Caco-2 (cell line): ENCODE data around the gene PCDH15. TPM values are rescaled to one million over a fixed set of nuclear protein-coding genes. Genes with fewer than 3 reads are reported as not detected.

ENCODE experiments used
- BruUV-seq: library from RNA; stranded (reverse); fragments of 400-500 nt; replicated peaks from 2 replicates; lab custom pipeline; 2021; lab: Mats Ljungman, UMichigan
- CTCF ChIA-PET: fragments of 300-600 bp; sonication (Branson Sonifier 250); formaldehyde crosslinking; loops from one replicate; lab custom pipeline; 2022; ENCODE audit warnings: antibody characterized with exemption; lab: Charles Lee
- POLR2A ChIA-PET: fragments of 300-600 bp; sonication (Branson Sonifier 250); formaldehyde crosslinking; loops from one replicate; lab custom pipeline; 2022; ENCODE audit warnings: antibody characterized with exemption; lab: Charles Lee
- DNase-seq, 2 experiments: peaks; one replicate each; pipeline versions ENCODE4 v3.0.0 to v3.0.0-alpha.2; 2020 to 2022
- H3K27me3 ChIP-seq: replicated peaks from 2 replicates; pipeline ENCODE4 v1.6.0; 2011; ENCODE audit warnings: low read length; ENCODE audit not compliant: control insufficient read depth, insufficient read depth
- H3K36me3 ChIP-seq: 2 replicates; pipeline ENCODE4 v1.5.1; 2011; ENCODE audit warnings: low read length; ENCODE audit not compliant: control insufficient read depth, insufficient read depth
- H3K4me1 ChIP-seq: fragments of 250-450 bp; sonication (Bioruptor Pico); 2 replicates; pipeline ENCODE4 v1.5.1; 2020; ENCODE audit warnings: mild to moderate bottlenecking
- H3K4me3 ChIP-seq: 2 replicates; pipeline ENCODE4 v1.5.1; 2011; ENCODE audit warnings: low read depth, mild to moderate bottlenecking, control low read depth, low read length
- H3K9me3 ChIP-seq: fragments of 250-450 bp; sonication (Bioruptor Pico); 2 replicates; pipeline ENCODE4 v1.5.1; 2020; ENCODE audit warnings: mild to moderate bottlenecking, moderate library complexity
- H3K27ac Mint-ChIP-seq: one replicate; pipeline ENCODE4 v1.8.0; 2022; ENCODE audit warnings: mixed read lengths; ENCODE audit not compliant: unreplicated experiment
- H3K27me3 Mint-ChIP-seq: one replicate; pipeline ENCODE4 v1.8.0; 2022; ENCODE audit warnings: mixed read lengths; ENCODE audit not compliant: insufficient read depth, unreplicated experiment
- H3K36me3 Mint-ChIP-seq: one replicate; pipeline ENCODE4 v1.8.0; 2022; ENCODE audit warnings: mild to moderate bottlenecking, mixed read lengths; ENCODE audit not compliant: insufficient read depth, unreplicated experiment
- H3K4me1 Mint-ChIP-seq: one replicate; pipeline ENCODE4 v1.8.0; 2022; ENCODE audit warnings: low read depth, mixed read lengths; ENCODE audit not compliant: unreplicated experiment
- H3K4me3 Mint-ChIP-seq: one replicate; pipeline ENCODE4 v1.8.0; 2022; ENCODE audit warnings: mild to moderate bottlenecking, moderate library complexity, mixed read lengths; ENCODE audit not compliant: unreplicated experiment
- H3K9me3 Mint-ChIP-seq: one replicate; pipeline ENCODE4 v1.8.0; 2022; ENCODE audit warnings: mixed read lengths; ENCODE audit not compliant: unreplicated experiment
- CTCF ChIP-seq, 2 experiments: fragments of 200-600 bp in 1 of 2; IDR thresholded peaks; 1 replicate in 1 of 2; 2 replicates in 1 of 2; pipeline versions ENCODE4 v1.5.1 to v1.8.0; 2011 to 2022; ENCODE audit warnings: antibody characterized with exemption in 1 of 2, control low read depth in 1 of 2, inconsistent platforms in 1 of 2, low read depth in 1 of 2, low read length in 1 of 2, mild to moderate bottlenecking in 1 of 2, moderate library complexity in 1 of 2; ENCODE audit not compliant: insufficient read depth in 1 of 2, severe bottlenecking in 1 of 2, unreplicated experiment in 1 of 2
- intact Hi-C: fragments of 100-400 bp; cut with micrococcal nuclease; formaldehyde crosslinking; loops from one replicate; pipeline ENCODE4 v1.10.0; 2022; ENCODE audit not compliant: unreplicated experiment
- total RNA-seq: library from RNA; stranded (reverse); gene quantifications from 2 replicates; pipeline ENCODE4 v1.2.3, GENCODE V29; 2022

The PCDH15 gene
- total RNA-seq, 1 experiment from 2014 or later, result 0.02 TPM

GRCh38 chr10:54797636-54798321, 3.3 kb downstream of the PCDH15 start:
- no peaks in the 10 kb centered on the region for H3K4me1 ChIP-seq

GRCh38 chr10:54796881-54797280, 4.2 kb downstream of the PCDH15 start:
- BruUV-seq, result no TSS peak
- POLR2A ChIA-PET, result no interaction called here
- Mint-ChIP-seq H3K27ac (no peak overlapping the region), H3K9me3 (no peaks in the 10 kb centered on the region), H3K4me1 (no peaks in the 10 kb centered on the region), H3K27me3 (peaks cover 5% of the 10 kb centered on the region), H3K4me3 (no peak overlapping the region), H3K36me3 (no peaks in the 10 kb centered on the region)
- intact Hi-C loops, result no loop called here
- CTCF ChIA-PET, result no interaction called here
- Histone ChIP-seq H3K4me3 (no peak overlapping the region), H3K9me3 (no peaks in the 10 kb centered on the region), H3K4me1 (no peaks in the 10 kb centered on the region), H3K27me3 (no peaks in the 10 kb centered on the region), H3K36me3 (no peaks in the 10 kb centered on the region)
- DNase-seq, result no peak
- no peak for TF ChIP-seq CTCF (IDR thresholded peaks at IDR 0.05; ENCODE audit: insufficient read depth in 1 of 2, low read depth in 1 of 2, low read length in 1 of 2, severe bottlenecking in 1 of 2, unreplicated experiment in 1 of 2)

More at GRCh38 chr10:54797636-54798321, 3.3 kb downstream of the PCDH15 start:
- H3K4me3 ChIP-seq, result no peak overlapping the region
- intact Hi-C loops, result no loop called here
- Mint-ChIP-seq H3K4me1 (no peaks in the 10 kb centered on the region), H3K36me3 (no peaks in the 10 kb centered on the region), H3K4me3 (no peak overlapping the region), H3K9me3 (no peaks in the 10 kb centered on the region), H3K27ac (no peak overlapping the region), H3K27me3 (peaks cover 5% of the 10 kb centered on the region)
- no peak for TF ChIP-seq CTCF (IDR thresholded peaks at IDR 0.05; ENCODE audit: insufficient read depth in 1 of 2, low read depth in 1 of 2, low read length in 1 of 2, severe bottlenecking in 1 of 2, unreplicated experiment in 1 of 2)
- no peaks in the 10 kb centered on the region for H3K9me3 ChIP-seq
- H3K36me3 ChIP-seq, result no peaks in the 10 kb centered on the region
- no peaks in the 10 kb centered on the region for H3K27me3 ChIP-seq
- ChIA-PET POLR2A (no interaction called here), CTCF (no interaction called here)
- no TSS peak for BruUV-seq
- no peak for DNase-seq

- Histone ChIP-seq H3K9me3 (no peaks in the 10 kb centered on the region), H3K4me3 (no peak overlapping the region), H3K27me3 (no peaks in the 10 kb centered on the region), H3K36me3 (no peaks in the 10 kb centered on the region), H3K4me1 (no peaks in the 10 kb centered on the region)
- Mint-ChIP-seq H3K27me3 (peaks cover 2% of the 10 kb centered on the region), H3K36me3 (no peaks in the 10 kb centered on the region), H3K4me1 (no peaks in the 10 kb centered on the region), H3K27ac (no peak overlapping the region), H3K4me3 (no peak overlapping the region), H3K9me3 (no peaks in the 10 kb centered on the region)
- POLR2A ChIA-PET, result no interaction called here
- no TSS peak for BruUV-seq
- CTCF ChIA-PET, result no interaction called here
- intact Hi-C loops, result no loop called here
- DNase-seq, result no peak
- TF ChIP-seq CTCF (IDR thresholded peaks at IDR 0.05; ENCODE audit: insufficient read depth in 1 of 2, low read depth in 1 of 2, low read length in 1 of 2, severe bottlenecking in 1 of 2, unreplicated experiment in 1 of 2), result no peak
Observed at GRCh38 chr10:54776622-54777021, 24.4 kb downstream of the PCDH15 start.
